Hepatocyte (in vitro differentiated cells): ENCODE data around the gene OLFML1.

Experiments used
- EZH2 ChIP-seq: fragments of 200-600 bp; sonication (generic); IDR thresholded peaks from 2 replicates; pipeline ENCODE4 v1.6.1; 2016; ENCODE audit warnings: antibody characterized with exemption, mild to moderate bottlenecking, borderline replicate concordance
- EZH2phosphoT487 ChIP-seq: fragments of 200-600 bp; sonication (generic); IDR thresholded peaks from one replicate; pipeline ENCODE4 v1.6.1; 2018; ENCODE audit warnings: antibody characterized with exemption, mild to moderate bottlenecking, low read depth, moderate library complexity; ENCODE audit not compliant: unreplicated experiment, severe bottlenecking
- TF ChIP-seq, protein P1 (sequence below): fragments of 200-600 bp; sonication (generic); IDR thresholded peaks from 2 replicates; pipeline ENCODE4 v1.5.1; 2016; ENCODE audit warnings: antibody characterized with exemption, mild to moderate bottlenecking; ENCODE audit not compliant: poor library complexity

GRCh38 chr11:7498193-7498592 lies 12.9 kb downstream of the OLFML1 start:
- TF ChIP-seq, protein P1, sequence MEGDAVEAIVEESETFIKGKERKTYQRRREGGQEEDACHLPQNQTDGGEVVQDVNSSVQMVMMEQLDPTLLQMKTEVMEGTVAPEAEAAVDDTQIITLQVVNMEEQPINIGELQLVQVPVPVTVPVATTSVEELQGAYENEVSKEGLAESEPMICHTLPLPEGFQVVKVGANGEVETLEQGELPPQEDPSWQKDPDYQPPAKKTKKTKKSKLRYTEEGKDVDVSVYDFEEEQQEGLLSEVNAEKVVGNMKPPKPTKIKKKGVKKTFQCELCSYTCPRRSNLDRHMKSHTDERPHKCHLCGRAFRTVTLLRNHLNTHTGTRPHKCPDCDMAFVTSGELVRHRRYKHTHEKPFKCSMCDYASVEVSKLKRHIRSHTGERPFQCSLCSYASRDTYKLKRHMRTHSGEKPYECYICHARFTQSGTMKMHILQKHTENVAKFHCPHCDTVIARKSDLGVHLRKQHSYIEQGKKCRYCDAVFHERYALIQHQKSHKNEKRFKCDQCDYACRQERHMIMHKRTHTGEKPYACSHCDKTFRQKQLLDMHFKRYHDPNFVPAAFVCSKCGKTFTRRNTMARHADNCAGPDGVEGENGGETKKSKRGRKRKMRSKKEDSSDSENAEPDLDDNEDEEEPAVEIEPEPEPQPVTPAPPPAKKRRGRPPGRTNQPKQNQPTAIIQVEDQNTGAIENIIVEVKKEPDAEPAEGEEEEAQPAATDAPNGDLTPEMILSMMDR, result no peak
- TF ChIP-seq EZH2 (no peak), EZH2phosphoT487 (no peak)
